ENCODE data around the gene STARD13. TPM values are rescaled to one million over a fixed set of nuclear protein-coding genes. Genes with fewer than 3 reads are reported as not detected.

STARD13 gene
- total and polyA plus RNA-seq, 8 donors: 4.4 to 158 (median 44.0) TPM

GRCh38 chr13:33073338-33073737, 212.2 kb downstream of the STARD13 start:
- 75 to 88% (median 80%) methylated on average over 3 of the region's 3 CpGs for WGBS, 5 donors
- no peak for DNase-seq

DNA sequence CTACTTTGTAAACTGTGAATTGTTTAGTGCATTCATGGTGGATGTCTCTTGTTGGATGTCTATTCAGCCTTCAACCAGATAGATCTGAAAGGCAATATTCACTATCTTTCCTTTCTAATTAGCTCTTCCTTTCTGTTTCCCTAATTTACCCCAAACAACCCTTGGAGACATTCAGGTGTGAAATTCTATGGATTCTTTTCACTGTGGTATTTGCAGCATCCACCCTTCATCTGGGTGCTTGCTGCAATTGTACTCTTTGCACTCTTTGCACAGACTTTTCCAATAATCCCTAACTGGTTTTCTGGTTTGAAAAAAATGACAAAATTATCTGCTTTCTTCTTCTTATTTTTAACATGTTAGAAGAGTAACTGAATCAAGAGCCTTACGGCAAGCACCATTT, 212.8 kb downstream of the STARD13 start:
- H3K4me3 ChIP-seq: no peak overlapping the region
- no peaks in the 10 kb centered on the region for H3K36me3 ChIP-seq
- TF ChIP-seq POLR2A (IDR thresholded peaks at IDR 0.05): no peak
- no peak for TF ChIP-seq EP300 (IDR thresholded peaks at IDR 0.05)
- H3K4me1 ChIP-seq: no peaks in the 10 kb centered on the region
- no peaks in the 10 kb centered on the region for H3K9me3 ChIP-seq
- H3K27ac ChIP-seq: no peak overlapping the region
- no peaks in the 10 kb centered on the region for H3K27me3 ChIP-seq
- 95 to 100% (median 96%) methylated on average over 1 of the region's 1 CpG for WGBS, 5 donors
- intact Hi-C loops (cut with DNase I; ENCODE audit: low total_unique reads): no loop called here
- DNase-seq: no peak

More at GRCh38 chr13:33073338-33073737, 212.2 kb downstream of the STARD13 start:
- no peak overlapping the region for H3K27ac ChIP-seq
- no peaks in the 10 kb centered on the region for H3K27me3 ChIP-seq
- TF ChIP-seq POLR2A (IDR thresholded peaks at IDR 0.05) (no peak), EP300 (IDR thresholded peaks at IDR 0.05) (no peak), CTCF (IDR thresholded peaks at IDR 0.05) (no peak), POLR2AphosphoS5 (IDR thresholded peaks at IDR 0.05) (no peak)
- H3K4me3 ChIP-seq: no peak overlapping the region
- H3K4me1 ChIP-seq: no peaks in the 10 kb centered on the region
- H3K9me3 ChIP-seq: no peaks in the 10 kb centered on the region
- intact Hi-C loops (cut with DNase I; ENCODE audit: low total_unique reads): no loop called here
- no peaks in the 10 kb centered on the region for H3K36me3 ChIP-seq

DNA sequence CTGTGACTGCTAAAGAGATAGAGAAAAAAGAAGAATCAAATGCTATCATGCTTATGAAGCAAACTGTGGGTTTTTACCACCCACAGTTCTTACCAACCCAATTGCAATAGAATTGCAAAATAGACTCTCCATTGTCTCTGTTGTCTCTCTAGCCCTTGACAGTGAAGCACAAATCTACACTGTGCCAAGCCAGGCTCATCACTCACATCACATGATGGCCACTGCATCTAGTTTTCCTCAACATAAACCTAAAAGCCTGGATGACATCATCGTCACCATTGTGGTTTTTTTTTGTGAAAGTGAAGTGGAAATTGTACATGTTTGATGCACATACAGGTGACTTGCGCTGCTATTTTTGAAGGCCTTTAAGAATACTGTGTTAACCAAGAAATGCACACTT, 213.3 kb downstream of the STARD13 start:
- Histone ChIP-seq H3K9me3 (no peaks in the 10 kb centered on the region), H3K27me3 (no peaks in the 10 kb centered on the region), H3K27ac (no peak overlapping the region), H3K4me3 (no peak overlapping the region), H3K4me1 (no peaks in the 10 kb centered on the region), H3K36me3 (no peaks in the 10 kb centered on the region)
- intact Hi-C loops (cut with DNase I; ENCODE audit: low total_unique reads): no loop called here
- no peak for DNase-seq
- 88 to 100% (median 92%) methylated on average over 2 of the region's 2 CpGs for WGBS, 5 donors
- no peak for TF ChIP-seq POLR2AphosphoS5 (IDR thresholded peaks at IDR 0.05)
- no peak for TF ChIP-seq POLR2A (IDR thresholded peaks at IDR 0.05)
- TF ChIP-seq CTCF (IDR thresholded peaks at IDR 0.05): no peak
- no peak for TF ChIP-seq EP300 (IDR thresholded peaks at IDR 0.05)

- H3K4me3 ChIP-seq: no peak overlapping the region
- H3K27ac ChIP-seq: no peak overlapping the region
- no peaks in the 10 kb centered on the region for H3K9me3 ChIP-seq
- TF ChIP-seq POLR2AphosphoS5 (IDR thresholded peaks at IDR 0.05) (no peak), CTCF (IDR thresholded peaks at IDR 0.05) (no peak), POLR2A (IDR thresholded peaks at IDR 0.05) (no peak), EP300 (IDR thresholded peaks at IDR 0.05) (no peak)
- H3K27me3 ChIP-seq: no peaks in the 10 kb centered on the region
- no peaks in the 10 kb centered on the region for H3K36me3 ChIP-seq
- 50 to 81% (median 65%) methylated on average over 2 of the region's 2 CpGs for WGBS, 5 donors
- intact Hi-C loops (cut with DNase I; ENCODE audit: low total_unique reads): no loop called here
- no peak for DNase-seq
- no peaks in the 10 kb centered on the region for H3K4me1 ChIP-seq
Observed at GRCh38 chr13:33070713-33071112, 214.8 kb downstream of the STARD13 start.

GRCh38 chr13:33069365-33069764, 216.2 kb downstream of the STARD13 start:
- Histone ChIP-seq H3K36me3 (no peaks in the 10 kb centered on the region), H3K9me3 (no peaks in the 10 kb centered on the region), H3K27ac (no peak overlapping the region), H3K4me3 (no peak overlapping the region), H3K27me3 (no peaks in the 10 kb centered on the region), H3K4me1 (no peaks in the 10 kb centered on the region)
- TF ChIP-seq CTCF (IDR thresholded peaks at IDR 0.05): peak in 1 of 7 experiments; percentile 18
- TF ChIP-seq EP300 (IDR thresholded peaks at IDR 0.05): no peak
- 82 to 92% (median 91%) methylated on average over 2 of the region's 2 CpGs for WGBS, 5 donors
- intact Hi-C loops (cut with DNase I; ENCODE audit: low total_unique reads): no loop called here
- DNase-seq: no peak

All from stomach (tissue), 9 donors.